GM12874 (cell line): ENCODE results near the gene MARVELD3.

Source experiments
- TF ChIP-seq, protein P1 (sequence below): IDR thresholded peaks from 2 replicates; pipeline ENCODE4 v1.5.1; 2011; ENCODE audit warnings: low read depth, mild to moderate bottlenecking, control low read depth, low read length, moderate library complexity; ENCODE audit not compliant: insufficient read depth

Gene MARVELD3

DNA sequence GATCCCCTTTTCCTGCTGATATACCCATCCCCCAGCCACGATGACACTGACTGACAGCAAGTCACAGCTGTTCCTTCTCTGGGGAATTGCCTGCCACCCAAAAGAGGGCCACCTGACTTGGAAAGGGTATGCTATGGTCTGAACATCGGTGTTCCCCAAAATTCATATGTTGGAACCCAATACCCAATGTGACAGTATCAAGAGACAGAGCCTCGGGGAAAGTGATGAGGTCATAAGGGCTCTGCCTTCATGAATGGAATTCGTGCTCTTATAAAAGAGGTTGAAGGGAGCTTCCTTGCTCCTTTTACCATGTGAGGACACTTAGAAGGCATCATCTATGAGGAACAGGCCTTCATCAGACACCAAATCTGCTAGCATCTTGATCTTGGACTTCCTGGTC lies 7.6 kb upstream of the MARVELD3 start:
- TF ChIP-seq, protein P1, sequence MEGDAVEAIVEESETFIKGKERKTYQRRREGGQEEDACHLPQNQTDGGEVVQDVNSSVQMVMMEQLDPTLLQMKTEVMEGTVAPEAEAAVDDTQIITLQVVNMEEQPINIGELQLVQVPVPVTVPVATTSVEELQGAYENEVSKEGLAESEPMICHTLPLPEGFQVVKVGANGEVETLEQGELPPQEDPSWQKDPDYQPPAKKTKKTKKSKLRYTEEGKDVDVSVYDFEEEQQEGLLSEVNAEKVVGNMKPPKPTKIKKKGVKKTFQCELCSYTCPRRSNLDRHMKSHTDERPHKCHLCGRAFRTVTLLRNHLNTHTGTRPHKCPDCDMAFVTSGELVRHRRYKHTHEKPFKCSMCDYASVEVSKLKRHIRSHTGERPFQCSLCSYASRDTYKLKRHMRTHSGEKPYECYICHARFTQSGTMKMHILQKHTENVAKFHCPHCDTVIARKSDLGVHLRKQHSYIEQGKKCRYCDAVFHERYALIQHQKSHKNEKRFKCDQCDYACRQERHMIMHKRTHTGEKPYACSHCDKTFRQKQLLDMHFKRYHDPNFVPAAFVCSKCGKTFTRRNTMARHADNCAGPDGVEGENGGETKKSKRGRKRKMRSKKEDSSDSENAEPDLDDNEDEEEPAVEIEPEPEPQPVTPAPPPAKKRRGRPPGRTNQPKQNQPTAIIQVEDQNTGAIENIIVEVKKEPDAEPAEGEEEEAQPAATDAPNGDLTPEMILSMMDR = no peak

DNA sequence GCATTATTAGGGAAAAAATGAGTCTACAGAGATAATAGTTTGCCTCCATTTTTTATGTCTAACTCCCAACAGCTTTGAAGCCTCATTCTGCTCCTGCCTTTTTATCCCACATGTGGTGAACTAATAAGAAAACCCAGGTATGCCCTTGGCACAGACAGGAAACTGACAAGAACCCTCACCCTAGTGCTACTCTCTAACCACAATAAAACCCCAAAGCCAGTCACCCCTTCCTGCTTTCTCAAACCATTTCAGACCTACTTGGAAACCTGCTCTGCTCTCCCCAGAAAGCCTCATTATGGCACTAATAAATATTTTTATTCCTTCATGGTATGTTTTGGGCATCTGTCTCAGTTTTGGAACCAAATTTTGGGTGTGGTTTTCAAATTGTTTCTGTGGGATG lies 3.9 kb upstream of the MARVELD3 start:
- TF ChIP-seq, protein P1 = no peak

DNA sequence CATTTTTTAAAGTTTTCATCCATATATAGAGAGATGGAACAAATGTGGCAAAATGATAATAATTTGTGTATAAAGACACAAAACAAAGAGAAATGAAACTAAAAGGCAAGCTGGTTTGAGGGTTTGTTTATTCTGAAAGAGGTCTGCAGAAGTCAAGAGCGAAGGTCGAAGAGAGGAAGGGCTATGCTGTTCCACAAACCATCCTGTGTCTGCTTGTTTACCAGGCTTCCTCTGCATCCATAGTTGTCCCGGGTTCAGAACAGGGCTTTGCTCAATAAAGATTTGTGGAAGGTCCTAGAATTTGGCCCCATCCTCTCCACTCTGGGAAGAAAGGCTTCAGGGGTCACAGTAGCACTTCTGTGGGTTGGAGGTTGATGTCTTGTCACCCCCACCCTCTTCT lies 2.4 kb upstream of the MARVELD3 start:
- TF ChIP-seq, protein P1 = no peak

DNA sequence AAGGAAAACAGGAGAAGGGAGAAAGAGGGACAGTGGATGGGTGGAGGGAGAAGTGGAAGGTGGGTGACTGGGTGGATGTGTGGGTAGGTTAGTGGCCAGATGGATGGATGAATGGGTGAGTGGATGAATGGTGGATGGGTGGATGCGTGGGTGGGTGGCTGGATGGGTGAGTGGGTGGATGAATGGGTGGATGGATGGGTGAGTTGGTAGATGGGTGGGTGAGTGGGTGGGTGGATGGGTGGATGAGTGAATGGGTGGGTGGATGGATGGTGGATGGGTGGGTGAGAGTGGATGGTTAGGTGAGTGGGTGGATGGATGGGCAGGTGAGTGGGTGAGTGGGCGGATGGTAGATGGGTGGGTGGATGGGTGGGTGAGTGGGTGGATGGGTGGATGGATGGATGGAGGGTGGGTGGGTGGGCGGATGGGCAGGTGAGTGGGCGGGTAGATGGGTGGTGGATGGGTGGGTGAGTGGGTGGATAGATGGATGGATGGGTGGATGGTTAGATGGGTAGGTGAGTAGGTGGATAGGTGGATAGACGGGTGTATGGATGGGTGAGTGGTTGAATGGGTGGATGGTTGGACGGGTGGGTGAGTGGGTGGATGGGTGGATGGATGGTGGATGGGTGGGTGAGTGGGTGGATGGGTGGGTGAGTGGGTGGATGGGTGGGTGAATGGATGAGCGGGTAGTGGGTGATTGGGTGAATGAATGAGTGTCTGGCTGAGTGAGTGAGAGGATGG lies 702 bp upstream of the MARVELD3 start:
- TF ChIP-seq, protein P1 = no peak

DNA sequence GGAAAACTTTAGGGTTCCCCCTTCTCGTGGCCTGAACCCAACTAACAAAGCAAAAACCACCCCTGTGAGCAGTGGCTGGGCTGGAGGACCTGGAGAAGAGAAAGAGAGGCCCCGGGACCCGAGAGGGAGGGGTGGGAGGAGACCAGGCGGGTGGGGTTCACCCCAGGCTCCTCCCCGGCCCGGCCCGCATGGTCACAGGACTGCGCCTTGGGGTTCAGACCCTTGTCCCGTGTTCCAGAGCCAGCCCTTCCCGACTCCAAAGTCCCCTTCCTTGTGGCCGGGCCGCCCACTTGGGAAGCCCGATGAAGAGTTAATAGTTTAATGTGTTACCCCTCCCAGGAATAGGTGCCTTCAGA lies 852 bp downstream of the MARVELD3 start:
- TF ChIP-seq, protein P1 = no peak

DNA sequence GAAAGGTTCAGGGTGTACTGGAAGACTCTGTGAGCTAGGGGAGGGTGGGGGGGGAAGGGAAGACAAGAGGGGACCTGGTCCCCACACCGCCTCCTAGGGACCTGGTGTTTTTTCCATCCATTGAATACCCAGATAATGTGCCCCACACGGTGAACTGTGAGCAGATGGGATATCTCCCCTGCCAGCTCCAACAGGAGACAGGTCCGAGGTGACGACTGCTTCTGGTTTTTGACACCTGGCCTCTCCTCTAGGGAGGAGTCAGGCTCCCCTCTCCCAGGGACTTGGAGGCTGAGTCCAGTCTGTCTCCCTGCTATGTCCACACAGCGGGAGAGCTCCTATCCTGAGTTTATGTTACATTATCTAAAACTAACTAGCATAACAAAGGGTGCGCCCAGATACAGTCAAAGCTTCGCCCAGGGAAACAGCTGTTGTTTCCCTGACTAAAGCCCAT lies 1.8 kb downstream of the MARVELD3 start:
- TF ChIP-seq, protein P1 = no peak

DNA sequence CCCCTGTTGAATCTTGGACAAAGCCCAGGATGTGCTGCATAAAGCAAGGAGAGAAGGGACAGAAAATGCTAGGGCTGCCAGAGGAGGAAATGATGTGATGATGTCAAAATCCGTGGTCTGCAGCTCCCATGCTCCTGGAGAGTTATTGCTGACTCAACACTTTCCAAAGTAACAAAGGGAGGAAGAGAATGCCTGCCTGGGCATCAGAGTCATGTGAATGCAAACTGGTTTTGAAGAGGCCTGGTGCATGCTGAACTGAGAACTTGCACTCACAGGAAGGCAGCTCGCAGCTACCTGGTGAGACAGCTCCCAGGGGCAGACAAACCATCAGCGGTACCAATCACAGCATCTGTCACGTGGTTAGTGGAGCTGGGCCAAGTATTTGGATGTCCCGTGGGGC lies 2.8 kb downstream of the MARVELD3 start:
- TF ChIP-seq, protein P1 = no peak
